IMR-90 (cell line): ENCODE data around the gene AGPS. TPM values are rescaled to one million over a fixed set of nuclear protein-coding genes. Genes with fewer than 3 reads are reported as not detected.

Source experiments
- ATAC-seq: fragments of 200-7000 bp; cut with Tn5 transposase; 2 replicates; pipeline ENCODE4 v1.9.1; 2020; ENCODE audit warnings: low read depth, mild to moderate bottlenecking, moderate library complexity
- BruUV-seq: library from RNA; stranded (reverse); fragments of 400-500 nt; replicated peaks from 2 replicates; lab custom pipeline; 2021; lab: Mats Ljungman, UMichigan
- CTCF ChIA-PET: fragments of 300-600 bp; formaldehyde crosslinking; extraction: SDS; loops from one replicate; lab custom pipeline; 2021; ENCODE audit warnings: antibody characterized with exemption; lab: Yijun Ruan, JAX
- POLR2A ChIA-PET: fragments of 300-600 bp; sonication (Branson Sonifier 250); formaldehyde crosslinking; loops from one replicate; lab custom pipeline; 2022; ENCODE audit warnings: antibody characterized with exemption; ENCODE audit not compliant: unreplicated experiment; lab: Charles Lee
- DNase-seq: peaks from one replicate; pipeline ENCODE4 v3.0.0; 2013
- H2AFZ ChIP-seq: replicated peaks from 2 replicates; pipeline ENCODE3; 2013; ENCODE audit warnings: low read length, mild to moderate bottlenecking; ENCODE audit not compliant: poor library complexity
- H2AK5ac ChIP-seq: 2 replicates; pipeline ENCODE4 v1.6.1; 2013; ENCODE audit warnings: low read depth, low read length, inconsistent platforms
- H2AK9ac ChIP-seq: replicated peaks from 2 replicates; pipeline ENCODE3; 2013; ENCODE audit warnings: mild to moderate bottlenecking, low read depth, low read length, moderate library complexity; ENCODE audit not compliant: poor library complexity
- H2BK120ac ChIP-seq: 2 replicates; pipeline ENCODE4 v1.6.1; 2013; ENCODE audit warnings: low read depth, low read length, inconsistent platforms
- H2BK15ac ChIP-seq: 3 replicates; pipeline ENCODE4 v1.6.1; 2013; ENCODE audit warnings: low read depth, low read length, inconsistent platforms
- H2BK20ac ChIP-seq: 2 replicates; pipeline ENCODE4 v1.6.1; 2013; ENCODE audit warnings: low read depth, mild to moderate bottlenecking, inconsistent platforms, low read length, moderate library complexity
- H2BK5ac ChIP-seq: 2 replicates; pipeline ENCODE4 v1.6.1; 2013; ENCODE audit warnings: mild to moderate bottlenecking, low read depth, low read length, inconsistent platforms; ENCODE audit not compliant: poor library complexity, severe bottlenecking
- H3K14ac ChIP-seq: replicated peaks from 2 replicates; pipeline ENCODE4 v1.6.1; 2013; ENCODE audit warnings: low read depth, low read length, inconsistent platforms
- H3K18ac ChIP-seq: 2 replicates; pipeline ENCODE4 v1.6.1; 2013; ENCODE audit warnings: low read depth, low read length, control low read depth
- H3K23ac ChIP-seq: 2 replicates; pipeline ENCODE4 v1.6.1; 2013; ENCODE audit warnings: low read depth, low read length, inconsistent platforms
- H3K27ac ChIP-seq: 2 replicates; pipeline ENCODE4 v1.5.1; 2013; ENCODE audit warnings: mild to moderate bottlenecking, control low read depth, low read length; ENCODE audit not compliant: insufficient read depth
- H3K27me3 ChIP-seq: 2 replicates; pipeline ENCODE4 v1.6.1; 2013; ENCODE audit warnings: low read length; ENCODE audit not compliant: control insufficient read depth, insufficient read depth
- H3K36me3 ChIP-seq: 2 replicates; pipeline ENCODE4 v1.6.1; 2013; ENCODE audit warnings: low read length, mixed read lengths; ENCODE audit not compliant: control insufficient read depth, insufficient read depth
- H3K4ac ChIP-seq: 2 replicates; pipeline ENCODE4 v1.6.1; 2013; ENCODE audit warnings: low read depth, low read length, inconsistent platforms
- H3K4me1 ChIP-seq: 2 replicates; pipeline ENCODE4 v1.6.1; 2013; ENCODE audit warnings: low read length, mixed read lengths; ENCODE audit not compliant: control insufficient read depth, insufficient read depth
- H3K4me2 ChIP-seq: 2 replicates; pipeline ENCODE4 v1.6.1; 2013; ENCODE audit warnings: low read depth, mild to moderate bottlenecking, control low read depth, low read length, moderate library complexity
- H3K4me3 ChIP-seq: 2 replicates; pipeline ENCODE4 v1.5.1; 2013; ENCODE audit warnings: low read depth, mild to moderate bottlenecking, control low read depth, low read length, moderate library complexity; ENCODE audit not compliant: insufficient read depth
- H3K56ac ChIP-seq: 2 replicates; pipeline ENCODE4 v1.6.1; 2013; ENCODE audit warnings: low read length, inconsistent platforms; ENCODE audit not compliant: insufficient read depth; ENCODE audit errors: extremely low read depth
- H3K79me1 ChIP-seq, 2 experiments: 2 replicates each; pipeline ENCODE4 v1.6.1; 2013; ENCODE audit warnings: low read length in 2 of 2, inconsistent platforms in 1 of 2, low read depth in 1 of 2
- H3K9ac ChIP-seq: 2 replicates; pipeline ENCODE4 v1.6.1; 2013; ENCODE audit warnings: low read depth, low read length, control low read depth
- H3K9me1 ChIP-seq: 2 replicates; pipeline ENCODE4 v1.6.1; 2013; ENCODE audit warnings: low read length, inconsistent platforms; ENCODE audit not compliant: insufficient read depth
- H3K9me3 ChIP-seq: 2 replicates; pipeline ENCODE4 v1.6.1; 2013; ENCODE audit warnings: low read length; ENCODE audit not compliant: control insufficient read depth, insufficient read depth
- H4K20me1 ChIP-seq: 2 replicates; pipeline ENCODE4 v1.6.1; 2013; ENCODE audit warnings: low read length, inconsistent platforms; ENCODE audit not compliant: insufficient read depth
- H4K5ac ChIP-seq: 2 replicates; pipeline ENCODE4 v1.6.1; 2013; ENCODE audit warnings: mild to moderate bottlenecking, low read depth, low read length, control low read depth
- H4K8ac ChIP-seq, 2 experiments: 2 replicates each; pipeline ENCODE4 v1.6.1; 2013; ENCODE audit warnings: low read depth in 2 of 2, low read length in 2 of 2, control low read depth in 1 of 2, inconsistent platforms in 1 of 2
- H4K91ac ChIP-seq: 2 replicates; pipeline ENCODE4 v1.6.1; 2013; ENCODE audit warnings: low read depth, low read length, inconsistent platforms; ENCODE audit not compliant: insufficient read depth
- FOS ChIP-seq: fragments of 150-350 bp; IDR thresholded peaks from 2 replicates; pipeline ENCODE4 v1.6.1; 2016; ENCODE audit warnings: low read depth, low read length
- SMC3 ChIP-seq: fragments of 150-350 bp; IDR thresholded peaks from 2 replicates; pipeline ENCODE4 v1.6.1; 2016; ENCODE audit warnings: low read depth, mild to moderate bottlenecking, antibody characterized with exemption, low read length, moderate library complexity
- WGBS, 2 experiments: methylation state at CpG; one replicate each; pipeline versions ENCODE4 v1.1.5 to v1.1.7; 2013; ENCODE audit warnings: missing lambda C conversion rate in 2 of 2; ENCODE audit not compliant: insufficient read length in 1 of 2; ENCODE audit errors: extremely low coverage in 2 of 2; 5-methylcytosine and 5-hydroxymethylcytosine counted together
- dilution Hi-C: fragments of 300-500 bp; cut with HindIII; formaldehyde crosslinking; loops from one replicate; pipeline ENCODE4 v1.14.3; 2018; ENCODE audit warnings: low sequenced_read_pairs; ENCODE audit not compliant: unreplicated experiment
- in situ Hi-C: fragments of 300-500 bp; cut with MboI; formaldehyde crosslinking; loops from 3 replicates; pipeline ENCODE4 v1.14.3; 2019; ENCODE audit warnings: low sequenced_read_pairs, inconsistent platforms, mixed read lengths
- intact Hi-C: fragments of 100-400 bp; cut with micrococcal nuclease; formaldehyde crosslinking; loops from 2 replicates; pipeline ENCODE4 v1.10.0; 2022
- polyA plus RNA-seq, 3 experiments: library from polyadenylated mRNA; depleted of rRNA; stranded (reverse); fragments of >200 nt; gene quantifications; 2 replicates each; pipeline ENCODE4 v1.2.3, GENCODE V29; 2012; ENCODE audit warnings: low replicate concordance in 1 of 3
- total RNA-seq: library from RNA; depleted of rRNA; stranded (reverse); fragments of >200 nt; gene quantifications from 2 replicates; pipeline ENCODE4 v1.2.3, GENCODE V29; 2012

AGPS gene
- total and polyA plus RNA-seq, 2 of the 4 experiments (the other 2 are of a cell fraction), result 6.6 to 18.6 TPM

GRCh38 chr2:177518754-177519153, 126.2 kb downstream of the AGPS start:
- Histone ChIP-seq H4K5ac (no peak overlapping the region), H2AFZ (no peak overlapping the region), H3K36me3 (peaks cover 2% of the 10 kb centered on the region), H2AK9ac (no peak overlapping the region), H3K27me3 (no peaks in the 10 kb centered on the region), H2BK120ac (no peak overlapping the region), H2BK5ac (no peak overlapping the region), H2BK20ac (no peak overlapping the region), H3K4me1 (peaks cover 2% of the 10 kb centered on the region; the same call in 1 of the 2 replicates), H3K4me3 (no peak overlapping the region), H3K27ac (no peak overlapping the region), H2AK5ac (no peak overlapping the region), H3K9me1 (no peaks in the 10 kb centered on the region), H4K20me1 (no peaks in the 10 kb centered on the region), H3K56ac (no peak overlapping the region), H3K18ac (no peak overlapping the region), H3K4me2 (no peak overlapping the region), H3K9ac (no peak overlapping the region), H3K4ac (no peak overlapping the region), H3K79me1 (no peaks in the 10 kb centered on the region; a peak in 1 of 4 replicates), H4K8ac (no peak overlapping the region), H3K9me3 (no peaks in the 10 kb centered on the region), H2BK15ac (no peak overlapping the region), H3K14ac (no peak overlapping the region), H4K91ac (no peak overlapping the region), H3K23ac (no peak overlapping the region)
- dilution Hi-C loops (no loop called here), in situ Hi-C loops (no loop called here), intact Hi-C loops (no loop called here)
- no peak for TF ChIP-seq FOS
- no peak for TF ChIP-seq SMC3
- POLR2A ChIA-PET, result no interaction called here
- WGBS, 2 experiments, result 100% methylated on average over 1 of the region's 2 CpGs; no CpG with 5 or more reads in 1 of the 2 experiments
- ATAC-seq (no peak), DNase-seq (no peak)
- CTCF ChIA-PET, result no interaction called here
- no TSS peak for BruUV-seq
